ENCODE data around the gene DCAF17.

Gene DCAF17

DNA sequence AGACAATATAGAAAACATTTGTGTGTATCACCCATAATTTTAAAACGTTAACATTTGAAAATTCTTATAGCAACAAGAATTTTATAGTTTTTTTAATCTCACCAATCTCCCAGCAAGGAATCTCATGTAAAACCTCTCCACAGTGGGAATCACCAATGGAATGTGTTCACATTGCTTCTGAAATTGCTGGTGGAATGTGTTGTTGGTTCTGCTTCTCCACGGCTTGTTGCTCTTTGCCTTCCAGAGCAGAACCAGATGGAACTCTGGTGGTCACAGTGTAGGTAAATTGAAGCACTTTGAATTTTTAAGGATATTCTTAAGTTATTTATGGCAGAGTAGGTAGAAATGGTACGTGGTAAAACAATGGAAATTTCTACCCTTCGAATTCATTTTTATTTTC, 35.1 kb downstream of the DCAF17 start:
- H3K27ac ChIP-seq: no peak overlapping the region
- TF ChIP-seq, protein P1, sequence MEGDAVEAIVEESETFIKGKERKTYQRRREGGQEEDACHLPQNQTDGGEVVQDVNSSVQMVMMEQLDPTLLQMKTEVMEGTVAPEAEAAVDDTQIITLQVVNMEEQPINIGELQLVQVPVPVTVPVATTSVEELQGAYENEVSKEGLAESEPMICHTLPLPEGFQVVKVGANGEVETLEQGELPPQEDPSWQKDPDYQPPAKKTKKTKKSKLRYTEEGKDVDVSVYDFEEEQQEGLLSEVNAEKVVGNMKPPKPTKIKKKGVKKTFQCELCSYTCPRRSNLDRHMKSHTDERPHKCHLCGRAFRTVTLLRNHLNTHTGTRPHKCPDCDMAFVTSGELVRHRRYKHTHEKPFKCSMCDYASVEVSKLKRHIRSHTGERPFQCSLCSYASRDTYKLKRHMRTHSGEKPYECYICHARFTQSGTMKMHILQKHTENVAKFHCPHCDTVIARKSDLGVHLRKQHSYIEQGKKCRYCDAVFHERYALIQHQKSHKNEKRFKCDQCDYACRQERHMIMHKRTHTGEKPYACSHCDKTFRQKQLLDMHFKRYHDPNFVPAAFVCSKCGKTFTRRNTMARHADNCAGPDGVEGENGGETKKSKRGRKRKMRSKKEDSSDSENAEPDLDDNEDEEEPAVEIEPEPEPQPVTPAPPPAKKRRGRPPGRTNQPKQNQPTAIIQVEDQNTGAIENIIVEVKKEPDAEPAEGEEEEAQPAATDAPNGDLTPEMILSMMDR (conservative IDR thresholded peaks at IDR 0.05): no peak

GRCh38 chr2:171470129-171470528, 36.1 kb downstream of the DCAF17 start:
- no peak overlapping the region for H3K27ac ChIP-seq
- TF ChIP-seq, protein P1 (conservative IDR thresholded peaks at IDR 0.05): no peak

DNA sequence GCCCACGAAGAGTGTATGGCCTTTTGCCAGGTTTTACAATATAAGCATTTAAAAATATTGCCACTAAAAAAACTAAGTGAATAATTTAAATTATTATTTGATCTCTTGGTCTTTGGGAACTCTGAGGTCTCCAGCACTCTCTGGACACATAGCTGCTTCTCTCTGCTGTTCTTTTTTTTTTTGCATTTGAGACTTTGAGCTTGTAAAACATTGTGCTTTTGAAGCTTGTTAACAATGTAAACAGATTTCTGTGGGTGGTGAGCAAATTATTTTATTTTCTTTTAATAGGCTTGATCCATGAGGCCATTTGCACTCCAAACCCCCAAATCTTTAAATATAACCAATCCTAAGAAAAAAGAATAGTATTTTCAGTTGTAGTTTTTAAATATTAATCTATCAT, 42.0 kb downstream of the DCAF17 start:
- TF ChIP-seq, protein P1 (conservative IDR thresholded peaks at IDR 0.05): no peak
- peak overlapping the region; percentile 48 for H3K27ac ChIP-seq

- H3K27ac ChIP-seq: peak overlapping the region; percentile 15; the same call in 1 of the 2 replicates
Measured at GRCh38 chr2:171478345-171478744, 44.3 kb downstream of the DCAF17 start.

DNA sequence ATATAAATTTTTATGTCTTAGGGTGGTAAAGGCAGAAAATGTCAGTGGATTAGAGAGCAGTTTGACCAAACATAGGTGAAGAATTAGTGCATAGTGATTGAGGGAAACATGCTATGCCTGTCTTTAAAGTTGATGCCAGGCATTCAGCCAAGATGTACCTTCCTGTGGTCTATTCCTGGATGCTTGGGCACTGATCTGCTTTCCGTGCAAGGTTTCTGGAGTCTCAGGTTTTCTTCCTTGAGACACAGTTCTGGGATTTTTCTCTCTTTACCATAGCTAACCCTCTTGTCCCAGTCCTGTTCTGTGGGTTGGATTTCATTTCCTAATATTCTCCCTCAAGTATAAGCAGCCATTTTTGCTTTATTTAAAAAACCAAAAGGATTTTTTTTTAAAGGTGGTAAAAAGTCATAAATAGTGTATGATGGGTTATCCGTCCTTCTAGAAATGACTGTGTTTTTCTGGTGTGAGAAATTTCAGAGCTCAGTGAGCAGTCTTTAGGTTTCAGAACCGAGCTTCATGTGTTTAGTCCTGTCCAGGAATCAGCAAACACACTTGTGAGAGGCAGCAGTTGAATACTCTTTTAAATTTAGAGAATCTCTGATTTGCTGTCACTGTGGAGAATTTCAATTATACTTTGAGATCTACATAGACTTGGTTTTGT, 45.3 kb downstream of the DCAF17 start:
- peak overlapping the region; percentile 15; the same call in 1 of the 2 replicates for H3K27ac ChIP-seq
- TF ChIP-seq, protein P1 (conservative IDR thresholded peaks at IDR 0.05): no peak

More at GRCh38 chr2:171478345-171478744, 44.3 kb downstream of the DCAF17 start:
- TF ChIP-seq, protein P1 (conservative IDR thresholded peaks at IDR 0.05): no peak

DNA sequence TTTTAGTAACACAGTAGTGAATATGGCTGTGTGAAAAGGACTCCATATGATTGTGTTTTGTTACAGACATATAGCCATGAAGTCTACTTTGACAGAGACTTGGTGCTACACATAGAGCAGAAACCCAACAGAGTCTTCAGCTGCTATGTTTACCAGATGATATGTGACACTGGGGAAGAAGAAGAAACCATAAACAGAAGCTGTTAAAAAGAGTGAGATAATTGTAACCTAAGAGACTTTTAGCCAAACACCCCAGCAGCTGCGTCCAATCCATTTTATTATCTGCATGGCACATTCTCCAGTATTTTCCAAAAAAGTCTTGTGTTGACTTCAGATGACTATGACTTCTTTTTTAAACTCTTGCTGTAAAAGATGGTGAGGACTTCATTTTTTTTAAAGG, 46.9 kb downstream of the DCAF17 start:
- TF ChIP-seq, protein P1 (conservative IDR thresholded peaks at IDR 0.05): no peak
- no peak overlapping the region for H3K27ac ChIP-seq

DNA sequence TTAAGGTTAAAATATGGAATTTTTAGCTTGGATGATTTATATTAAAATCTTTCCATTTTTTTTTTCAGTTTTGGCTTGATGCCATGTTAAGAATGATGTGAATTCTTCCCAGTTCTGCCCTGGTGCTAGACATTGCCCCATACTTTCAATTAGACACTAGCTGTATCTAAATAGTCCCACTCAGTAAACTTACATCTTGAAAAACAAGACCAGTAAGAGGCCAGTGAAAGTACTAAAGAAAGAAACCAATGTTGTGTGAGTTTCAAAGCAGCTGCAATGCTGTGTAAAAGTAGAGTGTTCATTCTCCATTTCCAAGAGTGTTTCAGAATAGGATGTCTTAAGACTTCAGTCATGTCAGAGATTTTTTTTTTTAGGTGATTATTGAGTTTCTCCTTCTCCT, 48.3 kb downstream of the DCAF17 start:
- TF ChIP-seq, protein P1 (conservative IDR thresholded peaks at IDR 0.05): no peak
- H3K27ac ChIP-seq: no peak overlapping the region
